HG03457 (cell line): ENCODE data around the gene LRRC49.
"Not testable (repeated sequence)": the region's sequence is repeated elsewhere in the genome, so short reads cannot be mapped to it uniquely, and the experiment has no call there.

Experiments
- ATAC-seq: cut with Tn5 transposase; IDR thresholded peaks from one replicate; pipeline ENCODE4 v1.9.1; 2021; ENCODE audit warnings: moderate number of reproducible peaks; ENCODE audit not compliant: unreplicated experiment

Gene LRRC49, protein sequence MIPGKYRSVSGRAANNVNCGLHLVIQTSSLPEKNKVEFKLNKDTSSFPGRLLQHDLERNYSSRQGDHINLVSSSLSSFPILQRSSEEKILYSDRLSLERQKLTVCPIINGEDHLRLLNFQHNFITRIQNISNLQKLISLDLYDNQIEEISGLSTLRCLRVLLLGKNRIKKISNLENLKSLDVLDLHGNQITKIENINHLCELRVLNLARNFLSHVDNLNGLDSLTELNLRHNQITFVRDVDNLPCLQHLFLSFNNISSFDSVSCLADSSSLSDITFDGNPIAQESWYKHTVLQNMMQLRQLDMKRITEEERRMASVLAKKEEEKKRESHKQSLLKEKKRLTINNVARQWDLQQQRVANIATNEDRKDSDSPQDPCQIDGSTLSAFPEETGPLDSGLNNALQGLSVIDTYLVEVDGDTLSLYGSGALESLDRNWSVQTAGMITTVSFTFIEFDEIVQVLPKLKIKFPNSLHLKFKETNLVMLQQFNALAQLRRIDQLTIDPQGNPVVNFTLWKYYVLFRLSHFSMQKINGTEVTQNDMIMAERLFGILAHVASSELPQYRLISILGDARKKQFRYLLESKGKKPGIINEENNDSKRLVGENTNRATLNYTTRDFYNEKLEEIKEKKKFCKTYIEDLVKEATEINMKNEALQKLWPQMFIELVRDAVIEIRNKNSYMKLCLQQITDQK

DNA sequence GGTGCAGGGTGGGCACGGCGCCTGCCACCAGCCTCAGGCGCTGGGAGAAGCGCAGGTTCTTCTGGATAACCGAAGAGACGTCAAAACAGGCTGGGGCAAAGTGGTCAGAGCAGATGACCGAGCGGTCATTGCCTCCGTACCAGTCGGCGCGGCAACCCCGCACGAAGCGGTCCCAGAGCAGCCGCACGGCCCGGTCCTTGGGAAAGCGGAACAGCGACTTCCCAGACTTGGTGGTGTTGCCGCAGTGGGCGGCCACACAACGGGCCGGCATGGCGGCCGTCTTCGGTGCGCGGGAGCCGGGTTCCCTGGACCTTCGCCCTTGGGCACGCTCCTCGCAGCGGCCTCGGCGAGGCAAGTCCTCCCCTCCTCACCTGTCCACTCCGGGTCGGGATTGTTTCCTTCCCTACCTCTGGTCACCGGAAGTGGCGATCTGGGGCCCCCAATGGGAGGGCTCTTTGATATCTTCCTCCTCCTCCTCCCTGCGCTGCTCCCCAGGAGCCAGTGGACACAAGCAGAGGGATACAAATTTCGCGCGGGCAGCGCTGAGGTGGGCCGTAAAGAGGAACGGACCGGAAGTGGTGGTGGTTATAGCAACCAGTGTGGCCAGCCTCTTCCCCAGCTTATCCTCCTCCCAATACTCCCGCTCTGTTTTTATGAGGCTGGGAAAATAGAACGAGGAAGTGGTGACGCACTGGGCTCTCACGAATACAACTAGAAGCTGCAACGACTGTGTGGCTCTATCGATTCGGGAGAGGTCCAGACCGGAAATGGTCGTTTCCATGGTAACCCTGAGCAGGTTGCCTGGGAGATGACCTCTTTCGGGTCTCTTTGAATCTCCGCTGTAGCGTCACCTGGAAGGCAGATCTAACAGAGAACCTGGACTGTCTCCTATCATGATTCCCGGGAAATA is at the start of gene LRRC49, which contains the start of gene THAP10:
LRRC49 (plus strand) TSS at position 825 of the 910 bp plus-strand sequence; CDS start at position 894, 69 bp downstream.
THAP10 (minus strand) TSS at position 432 of the 910 bp plus-strand sequence; CDS start at position 271, 161 bp downstream.
- ATAC-seq: peak; percentile 84

DNA sequence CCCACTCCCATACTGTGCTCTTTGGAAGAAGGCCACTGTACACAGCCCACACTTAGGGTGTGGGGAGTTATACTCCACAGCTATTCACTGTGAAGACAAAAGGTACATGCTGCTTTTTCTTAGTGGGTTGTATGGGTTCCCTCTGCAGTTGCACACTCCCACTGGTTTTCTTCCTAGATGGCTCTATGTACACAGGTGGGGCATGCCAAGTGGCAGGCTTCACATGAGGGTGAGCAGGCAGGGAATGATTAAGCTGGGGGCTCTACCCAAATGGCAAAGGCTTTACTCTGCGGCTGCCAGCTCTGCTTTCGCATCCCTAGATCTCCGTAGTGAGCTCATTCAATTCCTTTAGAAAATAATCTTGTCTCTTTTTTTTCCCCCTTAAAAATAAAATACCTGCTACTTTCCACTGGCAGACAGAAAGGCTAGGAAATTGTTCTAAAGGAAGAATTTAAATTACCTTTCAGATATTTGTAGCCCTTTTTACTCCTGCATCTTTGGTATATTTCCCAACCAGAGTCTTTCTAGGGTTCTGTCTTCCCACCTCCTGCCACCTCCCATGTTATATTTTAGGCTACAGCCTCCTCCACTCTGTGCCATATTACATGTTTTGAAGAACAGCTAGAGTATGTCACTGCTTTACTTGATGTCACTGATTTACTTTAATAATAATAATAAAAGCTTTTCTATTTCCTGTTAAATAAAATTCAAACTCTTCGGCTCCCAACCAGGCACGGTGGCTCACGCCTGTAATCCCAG is 46.8 kb upstream of the LRRC49 start:
- ATAC-seq: no peak

DNA sequence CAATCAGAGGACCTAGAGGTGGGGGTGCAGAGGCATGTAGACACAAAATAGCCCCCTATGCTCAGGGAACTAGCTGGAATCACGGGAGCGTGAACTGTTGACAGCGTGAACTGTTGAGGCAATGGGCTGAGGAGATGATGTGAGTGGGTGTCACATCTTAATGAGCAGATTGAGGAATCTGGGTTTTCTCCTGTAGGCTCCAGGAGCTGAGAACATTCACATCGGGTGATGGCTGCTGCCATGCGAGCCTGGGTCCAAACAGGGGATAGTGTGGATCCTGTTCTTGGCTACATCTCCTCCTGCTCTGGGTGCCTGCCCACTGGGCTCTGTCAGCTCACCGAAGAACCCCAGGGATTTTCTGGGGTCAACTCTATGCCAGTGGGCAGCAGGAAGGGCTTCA is 40.7 kb upstream of the LRRC49 start:
- ATAC-seq: no peak

DNA sequence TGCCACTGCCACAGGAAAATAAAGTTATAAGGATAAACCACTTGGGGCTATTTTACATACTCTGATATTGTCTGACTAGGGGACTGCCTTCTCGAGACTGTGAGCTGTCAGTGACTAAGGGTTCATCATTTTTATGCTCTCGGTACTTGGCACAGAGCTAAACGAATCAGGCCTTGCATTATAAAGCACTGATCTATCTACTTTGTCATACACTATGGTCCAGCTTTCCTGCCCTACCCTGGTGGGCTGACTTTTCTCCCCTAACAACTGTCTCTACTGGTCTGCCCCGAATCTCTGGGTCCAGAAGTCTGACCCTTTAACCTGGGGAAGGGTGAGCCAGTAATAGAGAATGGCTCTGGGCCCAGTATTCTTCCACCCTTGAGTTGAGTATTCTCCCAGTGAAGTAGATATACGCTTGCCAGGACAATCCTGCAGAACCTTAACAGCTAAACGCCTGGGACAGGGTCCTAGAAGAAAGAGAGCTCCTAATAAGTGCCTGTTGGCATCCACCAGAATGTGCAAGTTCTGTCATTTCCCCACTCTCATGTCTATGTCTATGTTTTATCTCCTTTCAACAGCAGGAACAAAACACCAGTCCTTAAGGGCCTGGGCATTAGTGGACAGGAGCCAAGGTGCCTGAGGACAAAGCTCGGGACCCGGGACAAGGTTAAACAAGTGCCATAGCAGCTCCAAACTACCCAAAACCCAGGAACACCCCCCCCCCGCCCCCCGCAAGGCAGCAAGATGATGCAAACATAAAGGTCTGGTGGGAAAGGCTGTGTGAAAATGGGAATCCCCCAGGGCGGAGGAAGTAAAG is 39.9 kb upstream of the LRRC49 start:
- ATAC-seq: no peak

DNA sequence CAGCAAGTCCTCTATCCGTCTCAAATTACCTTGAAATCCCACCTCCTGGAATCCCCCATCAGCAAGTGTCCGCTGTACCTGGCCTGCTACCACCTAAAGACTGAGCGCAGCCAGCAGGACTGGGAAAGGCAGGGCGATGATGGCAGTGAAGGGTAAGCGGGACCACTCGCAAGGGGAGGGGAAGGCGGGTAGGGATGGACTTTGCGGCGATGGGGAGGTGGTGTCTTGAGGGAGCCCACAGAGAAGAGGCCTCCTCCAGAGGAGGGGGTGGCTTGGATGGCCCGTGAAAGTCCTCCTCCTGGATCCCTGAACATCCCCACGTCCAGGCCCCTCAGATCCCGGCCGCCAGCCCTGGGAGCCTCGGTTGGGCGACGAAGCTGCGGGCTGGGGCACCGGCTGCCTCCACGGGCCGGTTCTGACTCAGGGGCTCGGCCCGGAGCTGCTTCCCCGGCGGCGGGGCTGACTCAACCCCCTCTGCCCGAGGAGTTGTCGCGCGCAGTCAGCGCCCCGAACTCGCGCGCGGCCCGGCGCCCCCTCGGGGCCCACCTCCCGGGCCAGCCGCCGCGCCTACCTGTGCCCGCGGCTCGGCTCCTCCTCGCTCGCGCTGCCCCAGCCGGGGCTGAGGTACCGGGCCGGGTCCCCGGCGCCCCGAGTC is 39.2 kb upstream of the LRRC49 start:
- ATAC-seq: no peak

DNA sequence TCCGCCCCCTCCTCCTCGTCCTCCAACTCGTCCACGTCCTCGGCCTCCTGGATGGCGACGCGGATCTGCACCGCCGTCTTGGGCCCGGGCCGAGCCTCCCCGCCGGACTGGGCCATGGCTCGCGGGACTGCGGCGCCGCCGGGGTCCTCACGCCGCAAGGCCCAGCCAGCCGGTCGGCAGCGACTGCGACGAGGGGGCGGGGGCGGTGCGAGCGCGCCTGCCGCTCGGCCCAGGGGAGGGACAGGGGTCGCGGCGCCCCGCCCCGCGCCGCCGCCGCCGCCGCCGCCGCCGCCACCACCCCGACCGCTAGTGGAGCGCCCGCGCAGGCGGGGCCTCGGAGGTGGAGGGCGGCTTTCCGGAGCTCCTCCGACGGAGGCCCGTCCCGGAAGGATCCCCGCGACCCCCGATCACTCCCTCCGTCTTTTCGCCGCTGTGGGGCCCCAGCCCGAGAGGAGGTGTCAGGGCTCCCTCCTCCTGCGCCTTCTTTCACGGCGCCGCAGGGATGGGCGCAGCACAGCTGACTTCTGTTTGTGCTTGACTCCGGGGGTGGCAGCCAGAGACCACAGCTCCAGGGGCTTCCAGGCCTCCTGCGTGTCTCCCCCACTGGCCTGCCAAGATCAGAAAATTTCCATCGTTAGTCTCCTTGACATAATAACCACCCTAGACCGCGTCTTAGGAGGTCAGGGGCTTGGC is 38.5 kb upstream of the LRRC49 start, which contains the start of gene LARP6:
LARP6 (minus strand) TSS at position 185 of the 693 bp plus-strand sequence; CDS start at position 116, 69 bp downstream.
- ATAC-seq: no peak

DNA sequence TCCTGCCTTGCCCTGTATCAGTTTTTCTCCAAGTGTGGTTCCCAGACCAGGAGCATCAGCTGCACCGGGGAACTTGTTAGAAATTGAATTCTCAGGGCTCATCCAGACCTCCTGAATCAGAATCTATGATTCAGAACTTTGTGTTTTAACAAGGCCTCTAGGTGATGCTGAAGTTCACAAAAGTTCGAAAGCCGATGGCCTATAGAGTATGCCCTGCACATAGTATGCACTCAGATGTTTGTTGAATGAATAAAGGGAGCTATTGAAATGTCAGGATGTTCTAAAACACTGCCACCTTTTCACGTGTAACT is 38.0 kb upstream of the LRRC49 start:
- ATAC-seq: no peak

DNA sequence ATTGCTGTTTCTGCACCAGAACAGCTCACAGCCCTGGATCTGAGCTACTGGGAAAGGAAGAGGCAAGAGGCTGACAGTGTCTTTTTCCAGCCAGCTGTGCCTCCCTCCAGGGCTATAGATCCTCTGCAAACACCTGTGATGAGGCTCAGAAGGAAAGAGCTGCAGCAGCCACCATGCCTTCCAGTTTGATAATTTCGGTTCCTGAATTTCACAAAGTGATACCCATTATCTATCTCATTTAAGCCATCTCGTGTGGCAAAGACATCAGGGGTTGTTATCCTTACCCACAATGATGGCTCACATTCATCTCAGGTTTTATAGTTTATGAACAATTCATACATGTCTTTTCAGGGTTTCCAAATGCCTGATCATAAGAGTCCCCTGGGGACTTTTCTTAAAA is 36.9 kb upstream of the LRRC49 start:
- ATAC-seq: no peak

DNA sequence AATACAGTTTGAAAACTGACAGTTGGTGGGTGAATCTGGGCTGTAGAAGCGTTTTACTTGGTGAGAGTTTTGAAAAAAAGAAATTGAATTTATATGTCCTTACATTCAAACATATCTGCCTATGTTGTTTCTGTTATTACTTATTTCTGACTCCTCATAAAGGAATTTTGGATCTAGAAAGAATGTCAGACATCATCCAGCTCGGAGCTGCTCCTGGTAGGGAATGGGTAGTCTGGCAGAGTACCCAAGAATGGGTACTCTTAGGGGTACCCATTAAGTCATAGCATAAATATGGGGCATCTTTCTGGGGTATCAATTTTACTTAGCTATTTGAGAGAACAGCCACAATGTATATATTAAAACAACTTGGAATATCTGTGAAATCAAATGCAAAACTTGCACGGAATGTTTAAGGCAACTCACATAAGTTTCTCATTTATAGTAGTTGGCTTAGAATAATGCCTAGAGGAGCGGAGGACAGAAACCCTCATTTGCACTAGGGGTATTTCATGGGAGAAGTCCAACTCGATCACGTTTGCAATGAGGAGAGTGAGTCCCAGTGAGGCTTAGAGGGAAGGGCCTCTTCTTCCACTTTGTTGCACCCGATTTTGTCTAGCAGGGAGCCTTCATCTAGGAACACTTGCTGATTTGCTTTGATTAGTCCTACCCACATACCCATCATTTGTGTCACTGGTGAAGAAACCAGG is 36.3 kb upstream of the LRRC49 start:
- no peak for ATAC-seq

DNA sequence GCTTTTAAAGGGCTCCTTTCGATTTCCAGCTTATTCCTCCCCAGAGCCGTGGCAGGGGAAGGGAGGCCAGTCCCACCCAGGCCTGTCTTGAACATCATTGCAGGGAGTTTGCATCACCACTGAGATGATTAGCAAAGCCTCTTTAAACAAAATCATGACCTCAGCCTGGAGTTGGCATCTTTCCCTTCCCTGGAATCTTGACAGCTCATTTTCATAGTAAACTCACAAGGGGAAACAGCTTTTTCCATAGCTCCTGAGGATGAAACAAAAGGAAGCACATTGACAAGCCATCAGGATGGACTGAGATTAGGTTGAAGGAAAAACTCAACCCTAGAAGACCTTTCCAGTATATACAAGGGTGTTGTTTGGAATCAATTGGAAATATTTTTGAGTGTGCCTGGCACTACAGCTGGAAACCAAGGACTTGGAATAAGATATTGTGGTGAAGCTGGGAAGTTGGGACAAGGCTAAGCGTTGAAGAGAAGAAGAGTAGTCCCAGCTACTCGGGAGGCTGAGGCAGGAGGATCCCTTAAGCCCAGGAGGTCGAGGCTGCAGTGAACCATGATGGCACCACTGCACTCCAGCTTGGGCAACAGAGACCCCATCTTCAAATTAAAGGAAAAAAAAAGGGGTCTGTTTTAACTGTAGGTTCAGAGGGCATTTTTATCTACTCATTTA is 35.6 kb upstream of the LRRC49 start:
- no peak for ATAC-seq

DNA sequence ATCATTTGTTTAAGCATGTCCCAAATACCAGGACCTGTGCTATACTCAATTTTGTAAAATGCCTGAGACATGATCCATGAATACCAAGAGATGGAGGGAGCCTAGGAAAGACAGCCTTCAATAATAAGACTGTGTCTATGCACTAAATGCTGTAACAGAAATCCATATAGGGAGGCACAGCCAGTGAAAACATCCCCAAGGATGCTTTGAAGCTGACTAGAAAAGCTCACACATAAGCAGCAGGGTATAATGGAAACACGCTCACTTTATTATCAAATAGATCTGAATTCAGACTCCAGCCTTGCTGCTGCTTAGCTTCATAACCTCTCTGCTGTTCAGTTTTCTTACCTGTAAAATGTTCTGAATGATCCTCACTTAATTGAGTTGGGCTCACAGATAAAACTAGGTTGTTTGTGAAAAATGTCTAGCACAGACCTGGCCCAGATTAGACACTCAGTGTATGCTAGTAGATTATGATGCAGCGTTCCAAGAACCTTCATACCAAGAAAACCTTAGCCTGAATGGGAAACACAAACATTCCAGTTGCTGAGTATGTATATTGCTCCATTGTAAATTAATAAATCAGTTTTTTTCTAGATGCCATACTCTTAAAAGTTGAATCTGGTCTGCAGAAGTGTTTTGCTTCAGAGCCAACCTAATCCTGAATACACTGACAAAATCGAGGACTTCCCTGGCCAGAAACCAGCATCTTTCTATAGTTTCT is 34.9 kb upstream of the LRRC49 start:
- ATAC-seq: no peak

DNA sequence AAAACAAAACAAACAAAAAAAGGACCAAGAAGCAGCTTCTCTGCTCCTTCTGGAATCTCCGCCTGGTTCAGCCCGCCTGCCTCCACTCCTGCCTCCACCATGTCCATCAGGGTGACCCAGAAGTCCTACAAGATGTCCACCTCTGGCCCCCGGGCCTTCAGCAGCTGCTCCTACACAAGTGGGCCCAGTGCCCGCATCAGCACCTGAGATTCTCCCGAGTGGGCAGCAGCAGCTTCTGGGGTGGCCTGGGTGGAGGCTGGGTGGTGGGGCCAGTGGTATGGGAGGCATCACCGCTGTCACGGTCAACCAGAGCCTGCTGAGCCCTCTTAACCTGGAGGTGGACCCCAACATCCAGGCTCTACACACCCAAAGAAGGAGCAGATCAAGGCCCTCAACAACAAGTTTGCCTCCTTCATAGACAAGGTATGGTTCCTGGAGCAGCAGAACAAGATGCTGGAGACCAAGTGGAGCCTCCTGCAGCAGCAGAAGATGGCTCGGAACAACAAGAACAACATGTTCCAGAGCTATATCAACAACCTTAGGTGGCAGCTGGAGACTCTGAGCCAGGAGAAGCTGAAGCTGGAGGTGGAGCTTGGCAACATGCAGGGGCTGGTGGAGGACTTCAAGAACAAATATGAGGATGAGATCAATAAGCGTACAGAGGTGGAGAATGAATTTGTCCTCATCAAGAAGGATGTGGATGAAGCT is 33.9 kb upstream of the LRRC49 start:
- not testable (repeated sequence) for ATAC-seq

DNA sequence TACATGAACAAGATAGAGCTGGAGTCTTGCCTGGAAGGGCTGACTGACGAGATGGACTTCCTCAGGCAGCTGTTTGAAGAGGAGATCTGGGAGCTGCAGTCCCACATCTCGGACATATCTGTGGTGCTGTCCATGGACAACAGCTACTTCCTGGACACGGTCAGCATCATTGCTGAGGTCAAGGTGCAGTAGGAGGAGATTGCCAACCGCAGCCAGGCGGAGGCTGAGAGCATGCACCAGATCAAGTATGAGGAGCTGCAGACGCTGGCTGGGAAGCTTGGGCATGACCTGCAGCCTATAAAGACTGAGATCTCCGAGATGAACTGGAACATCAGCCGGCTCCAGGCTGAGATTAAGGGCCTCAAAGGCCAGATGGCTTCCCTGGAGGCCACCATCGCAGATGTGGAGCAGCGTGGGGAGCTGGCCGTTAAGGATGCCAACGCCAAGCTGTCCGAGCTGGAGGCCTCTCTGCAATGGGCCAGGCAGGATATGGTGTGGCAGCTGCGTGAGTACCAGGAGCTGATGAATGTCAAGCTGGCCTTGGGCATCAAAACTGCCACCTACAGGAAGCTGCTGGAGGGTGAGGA is 33.2 kb upstream of the LRRC49 start:
- no peak for ATAC-seq

DNA sequence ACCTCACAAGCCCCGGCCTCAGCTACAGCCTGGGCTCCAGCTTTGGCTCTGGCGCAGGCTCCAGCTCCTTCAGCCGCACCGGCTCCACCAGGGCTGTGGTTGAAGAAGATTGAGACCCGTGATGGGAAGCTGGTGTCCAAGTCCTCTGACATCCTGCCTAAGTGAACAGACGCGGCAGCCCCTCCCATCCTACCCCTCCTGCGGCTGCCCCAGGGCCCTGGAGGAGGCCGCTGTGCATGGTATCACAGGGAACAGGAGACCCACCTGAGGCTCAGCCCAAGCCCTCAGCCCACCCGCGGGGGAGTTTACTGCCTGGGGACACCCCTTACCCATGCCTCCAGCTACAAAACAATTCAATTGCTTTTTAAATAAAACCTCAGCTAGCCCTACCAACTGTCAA is 32.6 kb upstream of the LRRC49 start:
- no peak for ATAC-seq

DNA sequence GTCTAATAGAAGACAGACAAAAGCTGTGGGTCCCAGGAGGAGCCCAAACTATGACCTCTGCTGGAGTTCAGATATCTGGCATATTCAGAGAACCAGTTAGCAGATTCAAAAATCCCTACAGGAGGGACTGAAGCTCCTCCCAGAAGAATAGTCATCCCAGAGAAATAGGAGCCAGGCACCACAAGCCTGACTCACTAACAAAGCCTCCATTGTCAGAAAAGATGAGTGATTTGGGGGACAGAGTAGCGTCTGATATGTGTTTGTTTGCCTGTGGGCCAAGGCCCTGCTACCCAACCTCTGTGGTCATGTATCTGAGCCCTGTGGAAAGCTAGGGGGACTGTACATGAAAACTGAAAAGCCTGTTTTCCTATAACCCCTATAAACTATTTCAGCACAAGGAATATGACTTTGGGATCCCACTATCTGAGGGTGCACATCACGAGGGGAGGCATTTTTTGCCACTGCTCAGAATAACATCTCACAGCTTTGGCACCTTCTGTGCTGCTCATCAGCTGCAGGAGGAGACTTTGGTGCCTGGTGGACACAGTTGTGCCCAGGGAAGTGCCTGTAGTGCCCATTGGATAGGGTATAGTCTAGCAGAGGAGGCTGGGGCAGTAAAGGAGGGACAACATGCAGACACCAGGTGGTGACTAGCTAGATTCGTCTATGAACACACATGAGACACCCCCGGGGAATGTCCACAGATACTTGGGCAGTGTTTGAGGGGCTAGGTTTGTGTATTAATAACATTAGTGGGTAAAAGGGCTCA is 29.0 kb upstream of the LRRC49 start:
- ATAC-seq: no peak
